ENCODE results near the gene ASIC5.
"Not testable (repeated sequence)": the region's sequence is repeated elsewhere in the genome, so short reads cannot be mapped to it uniquely, and the experiment has no call there.

ASIC5 gene

GRCh38 chr4:155866177-155866576 lies at the start of gene ASIC5:
ASIC5 (minus strand) TSS chr4:155866277; CDS start chr4:155866226, 51 bp downstream.
- no peak for DNase-seq (ENCODE audit: low spot score)

- DNase-seq (ENCODE audit: low spot score), result no peak
Measured at GRCh38 chr4:155914782-155915181, 48.7 kb upstream of the ASIC5 start.

GRCh38 chr4:155911905-155912304 lies 45.8 kb upstream of the ASIC5 start:
- DNase-seq (ENCODE audit: low spot score), result no peak

GRCh38 chr4:155909615-155910226 lies 43.6 kb upstream of the ASIC5 start:
- no peak for DNase-seq (ENCODE audit: low spot score)

- no peak for DNase-seq (ENCODE audit: low spot score)
Measured at GRCh38 chr4:155908187-155909139, 42.4 kb upstream of the ASIC5 start.

- DNase-seq (ENCODE audit: low spot score), result no peak
Measured at GRCh38 chr4:155907556-155907955, 41.5 kb upstream of the ASIC5 start.

- no peak for DNase-seq (ENCODE audit: low spot score)
Measured at GRCh38 chr4:155906554-155907247, 40.6 kb upstream of the ASIC5 start.

GRCh38 chr4:155904331-155904730 lies 38.3 kb upstream of the ASIC5 start:
- no peak for DNase-seq (ENCODE audit: low spot score)

- no peak for DNase-seq (ENCODE audit: low spot score)
Measured at GRCh38 chr4:155903453-155903852, 37.4 kb upstream of the ASIC5 start, which contains the start of gene TDO2. TDO2 (plus strand) TSS chr4:155903696; CDS start chr4:155903759, 63 bp downstream.

- DNase-seq (ENCODE audit: low spot score), result no peak
Measured at GRCh38 chr4:155901013-155901412, 34.9 kb upstream of the ASIC5 start.

GRCh38 chr4:155900381-155900780 lies 34.3 kb upstream of the ASIC5 start:
- no peak for DNase-seq (ENCODE audit: low spot score)

GRCh38 chr4:155899891-155900290 lies 33.8 kb upstream of the ASIC5 start:
- no peak for DNase-seq (ENCODE audit: low spot score)

GRCh38 chr4:155898371-155898770 lies 32.3 kb upstream of the ASIC5 start:
- DNase-seq (ENCODE audit: low spot score), result not testable (repeated sequence)

GRCh38 chr4:155891058-155891457 lies 25.0 kb upstream of the ASIC5 start:
- no peak for DNase-seq (ENCODE audit: low spot score)

GRCh38 chr4:155889946-155890345 lies 23.9 kb upstream of the ASIC5 start:
- DNase-seq (ENCODE audit: low spot score), result no peak

- no peak for DNase-seq (ENCODE audit: low spot score)
Measured at GRCh38 chr4:155889031-155889793, 23.1 kb upstream of the ASIC5 start.

GRCh38 chr4:155887847-155888570 lies 21.9 kb upstream of the ASIC5 start:
- no peak for DNase-seq (ENCODE audit: low spot score)

GRCh38 chr4:155887045-155887444 lies 21.0 kb upstream of the ASIC5 start:
- DNase-seq (ENCODE audit: low spot score), result no peak

GRCh38 chr4:155885666-155886065 lies 19.6 kb upstream of the ASIC5 start:
- no peak for DNase-seq (ENCODE audit: low spot score)

- no peak for DNase-seq (ENCODE audit: low spot score)
Measured at GRCh38 chr4:155883895-155884294, 17.8 kb upstream of the ASIC5 start.

- no peak for DNase-seq (ENCODE audit: low spot score)
Measured at GRCh38 chr4:155881555-155881954, 15.5 kb upstream of the ASIC5 start.
